HUDEP-2 (cell line): ENCODE results near the gene PHAF1.

Source experiments
- DNase-seq, 76 experiments: peaks; one replicate each; lab custom pipeline; 2025; ENCODE audit not compliant: unreplicated experiment in 76 of 76; lab: John Stamatoyannopoulos, UW

Gene PHAF1

DNA sequence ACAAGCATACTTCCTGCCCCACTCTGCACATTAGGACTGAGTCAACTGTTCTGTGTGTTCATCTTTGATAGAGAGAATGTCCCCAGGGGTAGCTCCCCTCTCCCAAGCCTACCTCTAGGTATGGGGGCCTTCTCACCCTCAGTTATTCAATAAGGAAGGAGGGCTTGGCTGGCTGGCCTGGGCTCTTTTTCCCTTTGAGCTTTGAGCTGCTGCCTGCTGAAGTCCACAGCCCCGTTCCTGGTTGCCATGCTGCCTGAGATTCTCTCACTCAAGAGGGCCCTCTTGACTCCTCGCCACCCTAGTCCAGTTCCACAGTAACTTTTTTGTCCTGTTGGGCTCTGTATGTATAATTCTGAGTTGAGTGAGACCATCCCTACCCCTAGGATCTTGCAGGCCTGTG is 36.0 kb downstream of the PHAF1 start:
- DNase-seq, result no peak

DNA sequence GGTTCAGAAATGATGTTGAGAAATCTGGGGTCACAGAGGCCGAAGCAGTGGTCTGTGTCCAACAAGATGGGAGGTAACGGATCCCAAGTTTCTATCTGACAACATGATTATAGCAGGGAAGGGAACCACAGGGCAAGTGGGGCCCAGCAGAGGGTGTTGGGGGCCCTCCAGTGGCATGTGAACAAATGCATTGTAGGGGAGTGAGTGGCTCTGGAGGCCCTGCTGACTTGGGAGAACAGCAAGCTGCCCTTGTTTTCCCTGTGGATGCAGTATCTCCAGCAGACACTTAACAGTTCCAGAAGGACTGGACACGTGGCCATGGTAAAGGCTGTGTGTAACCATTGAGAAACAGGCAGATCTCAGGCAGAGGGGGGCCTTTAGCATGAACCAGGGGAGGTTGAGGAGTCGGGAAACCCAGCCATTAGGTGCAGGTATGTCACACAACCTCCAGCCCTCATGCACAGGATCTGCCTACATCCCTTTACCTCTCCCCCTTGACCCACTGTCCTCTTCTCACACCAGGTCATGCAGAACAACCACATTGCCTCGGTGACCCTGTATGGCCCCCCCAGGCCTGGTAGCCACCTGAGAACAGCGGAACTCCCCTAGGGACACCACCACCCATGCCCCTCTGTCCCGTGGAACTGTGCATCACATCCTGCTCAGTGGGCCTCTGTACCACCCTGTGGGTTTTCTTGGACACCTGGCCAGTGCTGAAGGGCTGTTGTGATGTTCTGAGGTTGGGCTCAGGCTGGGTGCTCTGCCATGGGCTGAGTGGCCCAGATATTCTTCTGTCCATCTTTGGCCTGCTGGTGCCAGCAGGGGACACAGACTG is 37.0 kb downstream of the PHAF1 start:
- DNase-seq, result no peak

DNA sequence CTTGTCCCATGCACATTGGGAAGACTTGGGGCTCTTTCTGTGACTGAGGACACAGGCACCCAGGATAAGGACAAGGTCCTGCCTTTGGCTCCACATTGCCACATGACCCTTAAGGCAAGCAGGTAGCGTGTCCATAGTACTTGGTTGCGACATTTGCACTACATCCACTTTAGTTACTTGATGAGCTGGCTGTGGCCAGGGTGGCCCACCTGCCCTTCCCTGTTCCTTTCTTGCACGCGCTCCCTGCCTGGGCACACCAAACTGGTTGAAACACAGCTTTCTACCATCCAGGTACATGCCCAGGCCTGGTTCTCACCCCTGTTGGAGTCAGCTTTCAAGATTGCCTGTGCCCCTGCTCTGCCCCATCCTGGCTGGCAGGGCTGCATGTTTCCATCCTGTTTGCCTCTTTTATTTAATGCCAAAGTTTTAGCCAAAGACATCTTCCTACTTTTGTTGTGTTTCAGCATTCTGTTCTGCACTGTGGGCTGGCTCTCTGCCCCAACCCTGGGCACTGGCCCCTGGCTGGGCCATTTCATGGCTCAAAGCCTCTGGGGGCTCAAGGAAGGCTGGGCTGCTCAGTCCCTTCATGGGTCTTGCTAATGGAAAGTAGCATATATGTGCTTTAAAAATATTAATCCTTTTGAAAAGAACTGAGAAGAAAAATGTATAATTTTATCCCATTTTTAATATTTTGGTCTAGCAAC is 37.8 kb downstream of the PHAF1 start:
- no peak for DNase-seq

DNA sequence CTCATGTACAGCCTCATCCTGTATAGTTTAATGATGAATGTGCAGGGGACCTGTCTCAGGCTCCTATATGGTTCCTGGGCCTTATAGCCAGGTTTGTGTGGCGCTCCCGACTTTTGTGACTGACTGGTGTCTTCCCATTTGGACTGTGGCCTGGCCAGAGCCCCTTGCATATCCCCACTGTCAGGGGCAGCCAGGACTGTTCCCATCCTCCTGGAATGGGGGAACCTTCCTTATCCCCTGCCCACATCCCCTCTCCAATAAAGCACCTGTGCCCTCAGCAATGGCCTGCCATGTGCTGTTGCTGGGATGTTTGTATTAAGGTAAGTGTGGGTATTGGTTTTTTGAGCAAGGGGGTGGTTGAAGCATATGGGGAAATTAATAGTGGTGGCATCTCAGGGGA is 38.5 kb downstream of the PHAF1 start:
- DNase-seq, result no peak

DNA sequence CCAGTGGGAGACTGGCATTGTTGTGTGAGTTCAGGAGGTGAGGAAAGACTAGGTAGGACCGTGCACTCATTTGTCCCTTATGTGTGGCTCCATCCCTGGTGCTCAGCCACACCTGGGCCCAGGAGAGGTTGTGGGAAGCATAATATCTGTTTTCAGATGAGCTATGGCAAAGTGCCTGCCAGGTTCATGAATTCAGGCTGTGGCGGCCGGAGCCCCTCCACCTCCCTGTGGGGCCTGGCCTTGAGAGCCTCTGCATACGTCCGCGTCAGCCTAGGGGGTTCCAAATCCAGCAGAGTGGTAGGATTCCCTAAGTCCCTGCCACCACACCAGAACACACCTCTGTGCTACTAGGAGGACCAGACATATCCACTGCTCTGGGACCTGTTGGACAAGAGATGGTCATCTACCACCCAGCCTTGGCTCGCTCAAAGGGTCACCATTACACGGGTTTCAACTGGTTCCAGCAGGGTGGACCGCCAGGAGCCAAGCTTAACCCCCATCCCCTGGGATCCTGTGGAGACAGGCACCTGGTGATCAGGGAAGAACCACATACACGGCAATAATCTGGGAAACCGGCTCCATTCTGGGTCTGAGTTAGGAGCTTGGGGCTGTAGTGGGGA is 39.0 kb downstream of the PHAF1 start:
- no peak for DNase-seq

DNA sequence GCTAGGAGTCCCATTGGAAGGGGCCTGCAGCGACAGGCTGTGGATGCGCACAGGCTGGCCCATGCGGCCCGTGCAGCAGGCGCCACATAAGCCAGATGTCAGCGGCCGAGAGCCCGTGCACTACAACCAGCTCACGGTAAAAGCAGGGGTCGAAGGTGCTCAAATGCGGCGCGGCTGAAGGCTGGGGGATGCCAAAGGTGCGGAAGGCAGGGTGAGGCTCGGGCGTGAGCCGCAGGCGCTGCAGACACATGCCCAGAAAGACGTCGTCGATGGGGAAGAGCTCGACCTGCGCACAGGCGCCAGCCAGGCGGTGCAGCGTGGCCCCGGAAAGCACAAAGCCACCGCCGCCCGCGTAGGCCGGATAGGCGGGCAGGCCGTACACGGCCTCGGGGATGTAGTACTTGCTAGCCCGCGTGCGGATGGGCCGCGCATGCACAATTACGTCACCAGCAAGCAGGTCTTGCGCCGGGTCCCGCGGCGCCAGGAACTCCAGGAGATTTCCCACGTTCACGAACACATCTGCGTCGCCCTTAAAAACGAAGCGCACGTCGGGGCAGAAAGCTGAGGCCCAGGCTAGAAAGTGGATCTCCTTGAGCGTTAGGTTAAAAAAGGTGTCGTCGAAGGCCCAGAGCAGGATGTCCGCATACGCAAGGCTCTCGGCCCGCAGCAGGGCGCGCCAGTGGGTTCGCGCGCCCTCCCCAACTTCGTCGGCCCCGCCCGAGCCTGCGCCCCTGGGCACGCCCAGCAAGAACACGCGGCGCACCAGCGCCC is 39.7 kb downstream of the PHAF1 start:
- DNase-seq, result no peak

DNA sequence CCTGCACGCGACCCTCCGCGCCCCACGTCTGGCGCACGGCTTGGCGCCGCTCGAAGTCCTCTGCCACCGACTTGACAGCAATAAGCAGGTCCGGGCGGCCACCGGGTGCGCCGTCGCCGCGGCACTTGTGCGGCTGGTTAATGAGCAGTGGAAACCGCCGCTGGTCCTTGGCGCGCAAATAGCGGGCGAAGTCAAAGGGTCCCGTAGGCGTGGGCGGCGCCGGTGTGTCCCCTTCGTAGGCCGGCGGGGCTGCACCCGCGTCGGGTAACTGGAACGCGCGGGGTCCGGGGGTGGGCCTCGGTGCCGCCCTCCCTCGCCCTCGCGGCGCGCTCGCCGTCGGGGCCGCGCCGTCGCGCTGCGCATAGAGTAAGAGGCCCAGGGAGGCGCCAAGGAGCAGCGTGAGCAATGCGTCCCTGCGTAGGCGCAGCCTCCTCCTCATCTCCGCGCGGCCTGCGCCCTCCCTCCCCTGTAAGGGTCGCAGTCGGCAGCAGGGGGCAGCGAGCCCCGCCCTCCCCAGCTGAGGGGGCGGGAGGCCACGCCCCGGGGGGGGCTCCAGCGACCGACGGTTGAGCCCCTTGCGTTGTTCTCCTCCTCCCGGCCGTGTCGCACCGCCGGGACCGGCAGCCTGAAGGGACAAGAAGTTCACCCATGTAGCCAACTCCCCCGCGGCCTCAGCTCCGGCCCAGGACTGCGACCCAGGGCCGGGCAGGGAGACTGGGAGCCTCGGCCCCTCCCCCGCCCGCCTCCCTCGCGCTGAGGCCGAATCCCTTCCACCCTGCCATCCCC is 40.5 kb downstream of the PHAF1 start:
- peak in 14 of 76 experiments; percentile 4 to 47 (median 14) for DNase-seq

DNA sequence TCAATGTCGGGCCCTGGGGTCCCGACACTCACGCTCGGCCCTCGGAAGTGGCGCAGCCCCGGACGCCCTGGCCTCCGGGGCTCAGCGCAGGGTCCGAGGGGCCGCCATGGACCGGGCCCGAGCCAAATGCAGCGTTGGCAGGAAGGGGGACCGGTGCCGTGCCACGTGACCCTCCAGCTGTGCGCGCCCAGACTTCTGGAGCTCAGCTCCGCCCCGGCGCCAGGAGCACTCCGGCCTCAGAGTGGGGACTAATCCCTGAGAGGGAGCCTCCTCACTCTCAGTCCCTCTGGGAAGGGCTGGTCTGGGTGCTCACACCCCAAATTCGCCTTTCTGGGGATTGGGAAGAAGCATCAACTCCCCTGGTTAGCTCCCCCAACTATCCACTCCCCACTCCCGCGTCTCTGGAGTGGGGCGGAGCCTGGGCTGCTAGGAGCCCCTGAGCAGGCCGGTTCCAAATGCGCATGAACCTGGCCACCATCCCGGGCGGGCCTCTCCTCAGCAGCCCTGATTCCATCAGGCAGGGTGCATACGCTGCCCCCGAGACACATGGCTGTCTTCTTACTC is 41.2 kb downstream of the PHAF1 start, which contains the start of gene B3GNT9:
TSS of gene B3GNT9 (minus strand) at position 166 of the 564 bp plus-strand sequence. CDS start 513 bp downstream, outside the sequence.
- peak in 22 of 76 experiments; percentile 9 to 50 (median 32) for DNase-seq

DNA sequence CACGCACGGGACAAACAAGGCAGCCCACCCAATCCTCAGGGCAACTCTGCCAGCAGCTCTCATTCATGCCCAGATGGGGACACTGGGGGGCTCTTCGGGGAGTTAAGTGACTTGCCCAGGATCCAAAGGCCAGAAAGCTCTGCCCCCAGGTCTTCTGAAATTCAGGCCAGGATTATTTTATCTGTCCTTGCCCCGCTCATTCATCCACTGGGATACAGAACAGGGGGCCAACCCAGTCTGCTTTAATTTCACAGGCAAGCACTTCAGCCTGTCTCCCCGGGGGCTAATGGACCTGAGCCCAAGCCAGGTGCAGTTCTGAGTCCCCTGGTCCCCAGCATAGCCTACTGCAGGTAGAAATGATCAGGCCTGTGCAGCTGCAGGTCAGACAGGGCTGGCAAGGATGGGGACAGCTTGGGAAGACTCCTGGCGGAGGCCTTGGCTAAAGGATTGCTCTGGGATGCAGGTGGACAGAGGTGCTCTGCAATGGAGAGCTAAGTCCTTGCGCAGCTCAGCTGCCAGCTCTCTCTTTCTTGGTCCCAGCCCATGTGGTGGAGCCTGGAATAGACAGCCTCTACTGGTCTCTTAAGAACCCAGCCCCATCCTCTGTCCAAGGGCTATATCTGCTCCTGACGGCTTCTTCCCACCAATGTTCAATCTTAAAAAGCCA is 41.8 kb downstream of the PHAF1 start:
- DNase-seq, result peak in 1 of 76 experiments; percentile 7

DNA sequence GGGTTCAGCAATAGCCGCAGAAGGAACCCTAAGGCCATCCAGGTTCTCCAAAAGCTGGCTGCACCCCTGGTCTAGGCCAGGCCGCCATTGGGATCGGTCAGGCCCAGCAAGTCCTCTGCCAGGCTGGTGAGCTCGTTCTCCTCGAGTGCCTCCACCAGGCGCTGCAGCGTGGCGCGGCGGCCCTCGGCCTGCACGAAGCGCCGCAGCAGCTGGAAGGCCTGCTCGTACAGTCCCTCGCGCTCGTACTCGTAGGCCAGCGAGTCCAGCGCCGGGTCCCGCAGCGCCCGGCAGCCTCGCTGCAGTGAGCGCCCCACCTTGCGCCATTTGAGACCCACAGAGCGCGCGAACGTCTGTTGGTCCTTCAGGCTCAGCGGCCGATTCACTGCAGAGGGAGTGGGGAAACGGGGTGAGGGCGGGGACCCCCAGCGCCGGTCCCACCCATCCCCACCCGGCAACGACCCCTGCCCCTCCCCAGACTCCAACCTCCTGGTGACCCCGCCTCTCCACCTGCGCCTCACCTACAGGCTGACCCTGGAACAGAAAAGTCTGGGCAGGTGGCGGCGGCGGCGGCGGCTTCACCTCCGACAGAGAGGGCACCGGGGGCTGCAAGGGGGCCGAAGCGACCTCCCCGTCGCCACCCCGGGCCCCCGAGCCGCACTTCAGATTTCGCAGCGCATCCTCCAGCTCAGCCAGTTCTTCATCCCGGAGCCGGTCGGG is 45.0 kb downstream of the PHAF1 start:
- no peak for DNase-seq

DNA sequence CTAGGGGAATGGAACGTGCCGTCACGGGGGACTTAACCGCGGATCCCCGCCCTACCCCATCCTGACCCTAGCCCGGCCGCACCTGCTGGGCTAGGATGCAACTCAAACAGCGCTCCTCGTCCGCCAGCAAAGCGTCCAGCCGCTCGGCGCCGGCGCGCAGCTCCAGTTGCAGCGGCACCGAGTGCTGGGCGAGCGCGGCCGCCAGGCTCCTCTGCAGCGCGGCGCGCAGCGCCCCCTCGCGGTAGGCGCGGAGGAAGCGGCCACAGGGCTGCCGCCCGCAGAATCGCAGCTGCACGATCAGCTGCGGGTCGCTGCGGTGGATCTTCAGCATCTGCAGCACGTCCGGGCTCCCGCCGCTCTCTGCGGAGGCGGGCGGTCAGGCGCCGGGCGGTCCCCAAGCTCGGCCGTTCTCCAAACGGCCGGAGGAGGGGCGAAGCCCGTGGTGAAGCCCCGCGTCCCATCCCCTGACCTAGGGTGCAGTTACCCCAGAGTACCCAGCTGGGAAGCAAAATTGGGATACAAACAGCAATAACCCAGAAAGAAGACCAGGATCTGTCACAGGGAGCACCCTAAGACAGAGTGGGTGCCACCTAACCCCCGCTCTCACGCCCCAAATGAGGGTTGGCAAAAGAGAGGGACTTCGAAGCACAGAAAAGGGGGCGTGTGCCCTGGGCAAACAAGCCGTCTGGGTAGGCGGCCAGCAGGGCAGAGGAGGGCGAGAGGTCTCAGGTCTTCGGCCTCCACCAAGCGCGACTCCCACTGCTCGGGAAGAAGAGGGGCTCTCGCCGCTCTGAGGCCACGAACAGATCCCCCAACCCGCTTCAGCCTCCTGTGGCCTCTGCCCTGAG is 45.8 kb downstream of the PHAF1 start:
- DNase-seq, result peak in 55 of 76 experiments; percentile 13 to 74 (median 50)

DNA sequence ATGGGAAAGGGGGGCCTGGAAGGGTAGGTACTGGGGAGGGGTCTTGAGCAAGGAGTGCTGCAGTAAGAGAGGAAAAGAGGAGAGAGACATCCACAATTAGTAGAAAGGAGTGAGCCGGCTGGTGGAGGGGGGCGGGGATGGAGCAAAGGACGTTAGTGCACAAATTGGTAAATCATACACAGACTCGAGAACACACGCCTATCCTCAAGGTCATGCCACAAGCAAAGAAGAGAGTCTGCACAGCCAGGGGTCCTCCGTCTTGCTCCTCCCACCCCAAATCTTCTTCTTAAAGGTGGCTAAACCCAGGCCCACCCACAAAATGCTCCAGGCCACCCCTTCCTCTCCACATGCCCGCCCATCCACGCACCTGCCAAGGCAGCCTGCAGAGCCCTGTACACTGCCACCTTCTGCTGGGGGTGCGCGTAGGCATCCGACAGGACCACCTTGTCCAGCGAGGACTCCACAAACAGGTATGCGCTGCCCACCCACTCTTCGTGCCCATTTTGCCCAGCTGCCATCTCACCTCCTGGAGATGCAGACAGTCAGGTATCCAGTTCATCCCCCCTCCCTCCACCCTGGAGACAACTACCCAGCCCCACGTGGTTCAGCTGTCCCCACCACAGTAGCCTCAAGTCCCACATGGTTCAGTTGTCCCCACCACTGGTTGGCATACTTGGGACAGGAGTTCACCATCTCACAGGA is 46.6 kb downstream of the PHAF1 start:
- DNase-seq, result no peak

DNA sequence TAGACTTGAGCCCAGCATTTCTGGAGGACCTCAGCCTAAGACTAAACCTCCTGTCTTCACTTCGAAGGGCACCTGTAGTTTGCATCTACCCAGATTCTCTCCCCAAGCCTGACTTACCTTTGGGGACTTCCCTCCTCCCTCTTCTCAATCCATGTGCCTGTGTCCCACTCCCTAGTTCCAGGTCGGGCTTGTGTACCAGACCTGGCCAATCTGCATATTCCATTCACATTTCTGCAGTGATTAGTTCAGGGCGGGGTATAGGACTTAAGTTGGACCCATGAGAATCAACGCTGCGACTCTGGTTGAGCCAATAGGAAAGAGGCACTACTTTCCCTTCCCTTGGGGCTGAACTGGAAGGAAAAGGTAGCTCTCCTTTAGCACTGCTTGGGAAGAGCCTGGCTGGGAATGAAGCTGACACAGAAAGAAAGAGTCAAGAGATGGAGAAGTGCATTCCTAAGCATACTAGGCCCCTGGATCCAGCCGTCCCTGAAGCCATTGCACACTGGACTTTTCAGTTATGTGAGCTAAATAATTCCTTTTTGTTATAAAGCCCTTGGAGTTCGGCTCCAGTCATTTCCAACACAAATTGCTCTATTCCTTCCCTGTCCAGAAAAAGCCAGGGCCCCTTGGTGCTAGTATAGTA is 47.5 kb downstream of the PHAF1 start:
- DNase-seq, result no peak

DNA sequence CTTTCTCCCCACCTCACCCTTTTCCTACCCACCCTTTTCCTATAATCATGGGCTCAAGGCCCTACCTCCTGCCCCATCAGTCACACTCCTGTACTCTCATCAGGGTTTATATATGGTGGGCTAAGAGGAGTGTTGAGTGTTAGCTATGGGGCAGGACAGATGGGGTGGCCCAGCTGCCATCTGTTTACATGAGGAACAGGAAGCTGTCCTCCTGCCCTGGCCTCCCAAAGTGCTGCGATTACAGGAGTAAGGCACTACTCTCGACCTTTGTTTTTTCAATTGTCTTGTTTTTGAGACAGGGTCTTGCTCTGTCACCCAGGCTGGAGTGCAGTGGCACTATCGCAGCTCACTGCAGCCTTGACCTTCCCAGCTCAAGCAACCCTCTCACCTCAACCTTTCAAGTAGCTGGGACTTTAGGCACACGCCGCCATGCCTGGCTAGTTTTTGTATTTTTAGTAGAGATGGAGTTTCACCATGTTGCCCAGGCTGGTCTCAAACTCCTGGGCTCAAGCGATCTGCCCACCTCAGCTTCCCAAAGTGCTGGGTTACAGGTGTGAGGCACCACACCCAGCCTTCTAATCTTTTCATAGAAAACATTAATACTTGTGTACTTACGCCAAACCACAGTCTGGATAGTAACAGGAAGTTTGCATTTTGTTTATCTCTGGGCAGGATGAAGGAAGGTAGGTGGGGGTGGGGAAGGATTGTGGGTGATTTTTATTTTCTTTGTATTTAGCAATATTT is 48.3 kb downstream of the PHAF1 start:
- DNase-seq, result no peak

DNA sequence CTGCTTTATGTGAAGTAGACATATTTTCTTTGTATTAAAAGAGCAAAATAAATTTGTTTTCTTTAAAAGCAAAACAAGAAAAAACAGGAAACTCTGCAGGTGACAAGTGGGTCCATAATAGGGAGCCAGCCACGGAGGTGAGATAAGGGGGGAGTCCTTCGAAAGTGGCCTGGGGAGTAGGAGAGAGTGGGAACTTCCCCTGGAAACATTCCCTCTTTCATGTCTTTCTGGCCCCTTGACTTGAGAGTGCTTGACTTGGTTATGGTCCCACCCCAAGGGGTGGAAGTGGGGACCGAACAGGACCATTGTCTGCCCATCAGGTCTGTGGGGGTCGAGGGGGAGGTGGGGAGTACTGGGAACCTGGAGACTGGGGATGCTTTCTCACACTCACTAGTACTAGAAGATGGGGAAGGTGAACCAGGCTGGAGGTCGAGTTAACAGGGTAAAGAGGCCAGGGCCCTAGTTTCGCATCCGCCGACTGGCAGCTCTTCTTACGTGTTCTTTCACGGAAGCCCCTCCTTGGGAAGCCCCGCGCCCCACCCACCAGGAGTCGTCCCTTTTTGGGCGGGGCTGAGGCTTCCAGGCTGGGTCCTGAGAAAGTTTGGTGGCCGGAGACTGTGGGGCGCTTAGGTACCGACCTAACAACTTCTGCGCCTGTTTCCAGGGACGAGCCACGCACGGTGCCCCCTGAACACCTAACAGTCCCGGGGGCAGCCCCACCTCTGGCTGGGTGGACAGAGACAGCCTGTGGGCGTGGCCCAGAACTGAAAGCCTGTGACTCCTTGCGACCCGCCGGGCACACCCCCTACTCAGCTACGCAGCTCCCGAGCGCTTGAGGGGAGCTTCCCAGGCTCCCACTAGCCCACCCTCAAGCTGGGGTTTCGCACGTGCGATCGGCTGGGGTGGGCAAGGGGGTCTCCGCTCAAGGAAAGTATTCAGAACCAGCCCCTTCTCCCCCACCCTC is 49.2 kb downstream of the PHAF1 start:
- DNase-seq, result peak in 6 of 76 experiments; percentile 11 to 39 (median 20)
